Measurements from ENCODE around the gene SCNN1A.

DNA sequence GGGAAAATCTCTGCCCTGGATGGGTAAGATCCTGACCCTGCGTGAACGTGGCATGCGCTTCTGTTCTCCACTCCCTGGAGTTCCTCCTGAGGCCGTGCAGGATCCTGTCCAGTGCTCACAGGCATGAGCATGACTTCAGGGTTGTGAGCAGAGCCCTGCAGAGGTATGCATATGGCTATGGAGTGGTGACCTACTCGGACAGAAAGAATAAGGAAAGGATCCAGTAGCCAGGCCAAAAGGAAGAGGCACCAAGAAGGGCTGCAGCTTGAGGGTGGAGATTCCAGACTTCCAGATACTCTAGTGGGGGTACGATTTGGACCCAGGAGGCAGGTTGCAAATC lies 48.6 kb upstream of the SCNN1A start:
- TF ChIP-seq, protein P1, sequence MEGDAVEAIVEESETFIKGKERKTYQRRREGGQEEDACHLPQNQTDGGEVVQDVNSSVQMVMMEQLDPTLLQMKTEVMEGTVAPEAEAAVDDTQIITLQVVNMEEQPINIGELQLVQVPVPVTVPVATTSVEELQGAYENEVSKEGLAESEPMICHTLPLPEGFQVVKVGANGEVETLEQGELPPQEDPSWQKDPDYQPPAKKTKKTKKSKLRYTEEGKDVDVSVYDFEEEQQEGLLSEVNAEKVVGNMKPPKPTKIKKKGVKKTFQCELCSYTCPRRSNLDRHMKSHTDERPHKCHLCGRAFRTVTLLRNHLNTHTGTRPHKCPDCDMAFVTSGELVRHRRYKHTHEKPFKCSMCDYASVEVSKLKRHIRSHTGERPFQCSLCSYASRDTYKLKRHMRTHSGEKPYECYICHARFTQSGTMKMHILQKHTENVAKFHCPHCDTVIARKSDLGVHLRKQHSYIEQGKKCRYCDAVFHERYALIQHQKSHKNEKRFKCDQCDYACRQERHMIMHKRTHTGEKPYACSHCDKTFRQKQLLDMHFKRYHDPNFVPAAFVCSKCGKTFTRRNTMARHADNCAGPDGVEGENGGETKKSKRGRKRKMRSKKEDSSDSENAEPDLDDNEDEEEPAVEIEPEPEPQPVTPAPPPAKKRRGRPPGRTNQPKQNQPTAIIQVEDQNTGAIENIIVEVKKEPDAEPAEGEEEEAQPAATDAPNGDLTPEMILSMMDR (IDR thresholded peaks at IDR 0.05): no peak
- TF ChIP-seq POLR2AphosphoS5 (IDR thresholded peaks at IDR 0.05; ENCODE audit: low read depth, low read length) (no peak), SIN3A (IDR thresholded peaks at IDR 0.05; ENCODE audit: borderline replicate concordance, insufficient read depth, low read depth, low read length) (no peak), TCF7L2 (IDR thresholded peaks at IDR 0.05; ENCODE audit: low read depth, low read length) (no peak), REST (IDR thresholded peaks at IDR 0.05; ENCODE audit: insufficient read depth in 1 of 2, low read depth in 2 of 2, low read length in 1 of 2) (no peak)
